Testis (tissue), 3 donors: ENCODE data around the gene FAM3C. TPM values are rescaled to one million over a fixed set of nuclear protein-coding genes. Genes with fewer than 3 reads are reported as not detected.

Experiments used
- DNase-seq: peaks from one replicate; pipeline ENCODE4 v3.0.0-alpha.2; 2019
- H3K27ac ChIP-seq, 2 donors: fragments of 200-600 bp; sonication (generic); one replicate each; pipeline ENCODE4 v1.5.1; 2019
- H3K27me3 ChIP-seq: fragments of 200-600 bp; sonication (generic); one replicate; pipeline ENCODE4 v1.5.1; 2019
- H3K36me3 ChIP-seq: fragments of 200-600 bp; sonication (generic); one replicate; pipeline ENCODE4 v1.5.1; 2017; ENCODE audit warnings: low read depth; ENCODE audit errors: missing control alignments
- H3K4me1 ChIP-seq: fragments of 200-600 bp; sonication (generic); one replicate; pipeline ENCODE4 v1.5.1; 2019
- H3K4me3 ChIP-seq, 2 donors: fragments of 200-600 bp; sonication (generic); one replicate each; pipeline ENCODE4 v1.5.1; 2017 to 2019
- H3K9me3 ChIP-seq: fragments of 200-600 bp; sonication (generic); one replicate; pipeline ENCODE4 v1.5.1; 2017
- POLR2A ChIP-seq: fragments of 450-650 bp; IDR thresholded peaks from one replicate; pipeline ENCODE4 v1.6.1; 2017; ENCODE audit warnings: antibody characterized with exemption, mild to moderate bottlenecking, moderate library complexity
- WGBS, 2 donors: methylation state at CpG; one replicate each; pipeline ENCODE4 v1.1.5; 2018; 5-methylcytosine and 5-hydroxymethylcytosine counted together
- intact Hi-C: fragments of 100-400 bp; cut with DNase I; formaldehyde crosslinking; loops from one replicate; pipeline ENCODE4 v1.15.1; 2023; ENCODE audit warnings: low total_unique reads
- polyA plus RNA-seq: library from polyadenylated mRNA; stranded (reverse); fragments of 350-450 nt; fragmentation: Illumina TruSeq; extraction: RNeasy Lipid Tissue Mini Kit (QIAGEN cat#74804); gene quantifications from one replicate; pipeline ENCODE4 v1.2.3, GENCODE V29; 2014; ENCODE audit warnings: low read depth, low replicate concordance; ENCODE audit not compliant: insufficient read depth
- total RNA-seq, 2 donors: library from RNA; depleted of rRNA; stranded (reverse); fragments of >200 nt; gene quantifications; one replicate each; pipeline ENCODE4 v1.2.3, GENCODE V29; 2016
- TF ChIP-seq, protein P1 (sequence below), 3 experiments: fragments of 450-650 bp in 2 of 3; fragments of 200-600 bp in 1 of 3; sonication (generic) in 1 of 3; IDR thresholded peaks; one replicate each; pipeline ENCODE4 v1.5.1; 2016 to 2019; ENCODE audit warnings: antibody characterized with exemption in 3 of 3, mild to moderate bottlenecking in 2 of 3, moderate library complexity in 1 of 3

FAM3C gene
- total and polyA plus RNA-seq, 3 donors from 2014 or later, result 31.8 to 50.7 (median 35.9) TPM

GRCh38 chr7:121303422-121304101, 92.5 kb downstream of the FAM3C start:
- H3K4me3 ChIP-seq, result no peak overlapping the region
- WGBS, 2 donors, result 87 to 92% methylated on average over 6 of the region's 6 CpGs
- no peaks in the 10 kb centered on the region for H3K9me3 ChIP-seq
- intact Hi-C loops, result no loop called here
- no peaks in the 10 kb centered on the region for H3K27me3 ChIP-seq
- no peaks in the 10 kb centered on the region for H3K36me3 ChIP-seq
- TF ChIP-seq, protein P1, sequence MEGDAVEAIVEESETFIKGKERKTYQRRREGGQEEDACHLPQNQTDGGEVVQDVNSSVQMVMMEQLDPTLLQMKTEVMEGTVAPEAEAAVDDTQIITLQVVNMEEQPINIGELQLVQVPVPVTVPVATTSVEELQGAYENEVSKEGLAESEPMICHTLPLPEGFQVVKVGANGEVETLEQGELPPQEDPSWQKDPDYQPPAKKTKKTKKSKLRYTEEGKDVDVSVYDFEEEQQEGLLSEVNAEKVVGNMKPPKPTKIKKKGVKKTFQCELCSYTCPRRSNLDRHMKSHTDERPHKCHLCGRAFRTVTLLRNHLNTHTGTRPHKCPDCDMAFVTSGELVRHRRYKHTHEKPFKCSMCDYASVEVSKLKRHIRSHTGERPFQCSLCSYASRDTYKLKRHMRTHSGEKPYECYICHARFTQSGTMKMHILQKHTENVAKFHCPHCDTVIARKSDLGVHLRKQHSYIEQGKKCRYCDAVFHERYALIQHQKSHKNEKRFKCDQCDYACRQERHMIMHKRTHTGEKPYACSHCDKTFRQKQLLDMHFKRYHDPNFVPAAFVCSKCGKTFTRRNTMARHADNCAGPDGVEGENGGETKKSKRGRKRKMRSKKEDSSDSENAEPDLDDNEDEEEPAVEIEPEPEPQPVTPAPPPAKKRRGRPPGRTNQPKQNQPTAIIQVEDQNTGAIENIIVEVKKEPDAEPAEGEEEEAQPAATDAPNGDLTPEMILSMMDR (IDR thresholded peaks at IDR 0.05), result no peak
- no peak for TF ChIP-seq POLR2A
- no peaks in the 10 kb centered on the region for H3K4me1 ChIP-seq
- no peak overlapping the region for H3K27ac ChIP-seq
- no peak for DNase-seq

DNA sequence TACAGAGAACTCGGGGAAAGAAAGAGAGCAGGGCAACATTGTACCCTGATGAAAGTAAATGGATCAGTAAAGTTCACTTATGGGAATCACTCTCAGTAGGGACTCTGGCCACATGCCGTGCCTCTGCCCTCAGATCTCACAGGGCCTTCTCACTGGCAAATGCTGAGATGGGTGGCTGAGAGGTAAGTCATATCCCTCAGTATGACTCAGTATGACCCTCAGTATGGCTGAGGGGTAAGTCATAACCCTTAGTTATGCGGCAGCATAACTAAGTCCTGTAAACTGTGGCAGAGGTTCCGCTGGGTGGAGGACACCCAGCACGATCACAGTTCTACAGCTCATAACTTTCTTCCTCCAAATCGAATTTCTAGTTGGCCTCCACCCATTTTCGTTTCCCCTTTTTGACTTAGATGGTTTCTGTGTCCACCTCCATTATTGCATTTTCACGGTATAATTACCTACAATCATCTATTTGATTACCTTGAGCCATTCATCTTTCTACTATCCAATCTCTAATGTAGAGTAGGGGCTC, 93.8 kb downstream of the FAM3C start:
- Histone ChIP-seq H3K27ac (no peak overlapping the region), H3K27me3 (no peaks in the 10 kb centered on the region), H3K4me3 (no peak overlapping the region), H3K9me3 (no peaks in the 10 kb centered on the region), H3K4me1 (no peaks in the 10 kb centered on the region), H3K36me3 (no peaks in the 10 kb centered on the region)
- DNase-seq, result no peak
- no peak for TF ChIP-seq POLR2A
- TF ChIP-seq, protein P1 (IDR thresholded peaks at IDR 0.05), result no peak
- 83 to 90% methylated on average over 8 of the region's 8 CpGs for WGBS, 2 donors
- intact Hi-C loops, result no loop called here

- intact Hi-C loops, result no loop called here
- no peaks in the 10 kb centered on the region for H3K4me1 ChIP-seq
- no peak overlapping the region for H3K4me3 ChIP-seq
- DNase-seq, result no peak
- 78 to 89% methylated on average over 9 of the region's 9 CpGs for WGBS, 2 donors
- H3K9me3 ChIP-seq, result no peaks in the 10 kb centered on the region
- H3K27me3 ChIP-seq, result no peaks in the 10 kb centered on the region
- no peak overlapping the region for H3K27ac ChIP-seq
- TF ChIP-seq, protein P1 (IDR thresholded peaks at IDR 0.05), result no peak
- no peak for TF ChIP-seq POLR2A
- H3K36me3 ChIP-seq, result no peaks in the 10 kb centered on the region
These were observed 94.5 kb downstream of the FAM3C start for GRCh38 chr7:121301446-121302213.

DNA sequence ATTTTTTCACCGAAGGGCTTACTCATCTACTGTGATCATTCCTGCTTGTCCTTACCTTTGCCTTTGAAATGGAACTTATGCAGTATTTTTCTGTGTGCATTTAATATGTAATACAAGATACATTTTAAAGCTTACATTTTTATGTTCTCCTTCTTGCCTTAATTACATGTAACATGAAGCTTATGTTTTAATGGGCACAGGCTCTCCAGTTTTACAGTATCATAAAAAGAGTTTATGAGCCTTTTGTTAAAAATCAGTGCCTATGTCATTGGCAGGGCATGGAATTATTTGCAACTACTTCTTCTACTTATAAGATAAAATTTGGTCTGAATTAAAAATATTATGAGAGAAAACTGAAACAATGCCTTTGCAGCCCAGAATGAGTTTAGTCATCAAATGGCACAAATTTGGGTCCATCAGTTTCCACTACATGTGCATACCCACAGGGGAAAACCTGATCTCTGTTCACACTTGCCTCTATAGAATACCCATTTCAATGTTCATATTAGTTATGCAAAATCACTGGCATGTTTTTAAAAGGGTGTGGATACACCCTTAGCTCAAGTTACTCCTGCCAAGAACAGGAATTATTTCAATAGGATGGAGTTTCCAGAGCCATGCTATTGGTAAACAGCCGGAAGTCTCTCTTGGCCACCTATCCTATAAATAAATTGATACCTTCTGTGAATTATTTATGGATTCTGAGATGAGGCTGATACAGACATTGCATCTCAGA, 95.3 kb downstream of the FAM3C start:
- intact Hi-C loops, result no loop called here
- Histone ChIP-seq H3K27me3 (no peaks in the 10 kb centered on the region), H3K9me3 (no peaks in the 10 kb centered on the region), H3K27ac (no peak overlapping the region), H3K36me3 (no peaks in the 10 kb centered on the region), H3K4me3 (no peak overlapping the region), H3K4me1 (no peaks in the 10 kb centered on the region)
- 93 to 96% methylated on average over 2 of the region's 2 CpGs for WGBS, 2 donors
- no peak for TF ChIP-seq POLR2A
- TF ChIP-seq, protein P1 (IDR thresholded peaks at IDR 0.05), result no peak
- no peak for DNase-seq

Other genes starting within 250 kb of the FAM3C start
- gene WNT16, start 67.3 kb downstream of the FAM3C start, total RNA-seq, result under 1 TPM in 1 of 2 donors, not detected in 1; 0.12 TPM
- 0.51 TPM for gene WNT16, start 67.3 kb downstream of the FAM3C start, polyA plus RNA-seq